ENCODE measurements around the gene ATXN1.

The ATXN1 gene

GRCh38 chr6:16600701-16601100, 160.6 kb downstream of the ATXN1 start:
- DNase-seq = no peak

DNA sequence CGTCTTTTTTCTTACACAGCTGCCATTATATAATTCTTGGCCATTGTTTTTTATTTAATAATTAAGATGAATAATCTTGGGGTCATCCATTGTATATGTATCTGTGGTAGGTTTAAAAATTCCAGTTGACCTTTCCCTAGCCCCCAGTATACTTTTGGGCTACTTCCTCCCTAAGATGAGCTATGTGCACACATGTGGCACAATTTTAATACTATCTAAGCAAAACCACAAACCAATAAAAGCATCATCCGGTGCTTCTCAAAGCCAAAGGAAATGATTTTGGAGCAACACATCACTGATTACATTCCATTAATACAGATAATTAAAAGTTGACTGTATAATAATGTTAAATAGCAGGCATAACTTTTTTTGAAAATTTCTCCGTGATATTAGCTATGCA, 161.2 kb downstream of the ATXN1 start:
- DNase-seq = no peak

DNA sequence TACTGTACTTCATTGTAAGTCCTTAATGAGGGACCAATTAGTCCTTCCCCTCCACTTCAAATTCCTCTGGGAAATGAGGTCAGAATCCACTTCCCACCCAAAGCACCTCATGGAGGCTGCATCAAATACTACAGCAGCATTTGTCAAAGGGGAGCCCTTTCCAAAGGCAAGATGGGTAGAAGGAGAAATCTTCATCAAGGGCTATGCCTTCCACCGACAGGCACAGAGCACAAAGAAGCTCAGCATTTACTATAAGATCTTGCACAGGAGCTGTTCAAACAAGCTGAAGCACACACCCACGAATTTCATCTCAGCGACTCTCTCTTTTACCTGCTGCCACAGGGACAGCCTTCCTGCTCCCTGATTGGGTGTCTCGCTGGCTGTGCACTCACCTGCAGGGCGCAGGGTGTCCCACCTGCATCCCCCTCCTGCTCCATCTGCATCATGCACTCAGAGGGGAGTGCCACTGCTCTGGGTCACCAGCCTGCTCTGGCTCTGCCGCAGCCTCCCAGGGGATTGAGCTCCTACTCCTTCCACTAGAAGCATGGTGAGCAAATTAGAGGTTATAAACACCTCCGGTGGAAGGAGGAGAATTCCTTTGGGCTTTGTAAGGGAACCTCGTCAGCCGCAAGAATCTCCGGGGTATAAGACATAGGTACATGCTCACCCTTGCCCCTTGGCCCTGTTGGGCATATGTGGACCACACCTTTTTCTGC, 164.5 kb downstream of the ATXN1 start:
- no peak for DNase-seq

- DNase-seq = no peak
Measured at GRCh38 chr6:16595514-16596120, 165.6 kb downstream of the ATXN1 start.

DNA sequence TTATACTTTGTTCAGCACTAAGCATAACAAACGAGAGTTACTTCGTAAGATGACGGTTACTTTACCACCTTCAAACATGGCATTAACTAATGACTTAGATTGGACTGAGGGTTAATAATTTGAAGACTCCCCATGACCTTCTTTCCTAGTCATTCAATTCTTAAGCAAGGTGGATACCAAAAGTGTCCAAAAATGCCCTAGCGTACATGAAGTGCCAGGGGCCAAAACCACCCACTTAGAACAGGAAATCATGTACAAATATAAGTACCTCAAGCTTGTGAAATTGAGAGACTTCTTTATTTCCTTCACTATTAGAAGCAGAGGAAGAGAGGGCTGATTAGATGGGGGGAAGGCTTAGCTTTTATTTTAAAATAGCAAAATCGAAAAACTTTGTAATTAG, 166.4 kb downstream of the ATXN1 start:
- DNase-seq = no peak

- DNase-seq = no peak
Measured at GRCh38 chr6:16592223-16592911, 168.9 kb downstream of the ATXN1 start.

GRCh38 chr6:16591396-16592222, 169.7 kb downstream of the ATXN1 start:
- DNase-seq = no peak

DNA sequence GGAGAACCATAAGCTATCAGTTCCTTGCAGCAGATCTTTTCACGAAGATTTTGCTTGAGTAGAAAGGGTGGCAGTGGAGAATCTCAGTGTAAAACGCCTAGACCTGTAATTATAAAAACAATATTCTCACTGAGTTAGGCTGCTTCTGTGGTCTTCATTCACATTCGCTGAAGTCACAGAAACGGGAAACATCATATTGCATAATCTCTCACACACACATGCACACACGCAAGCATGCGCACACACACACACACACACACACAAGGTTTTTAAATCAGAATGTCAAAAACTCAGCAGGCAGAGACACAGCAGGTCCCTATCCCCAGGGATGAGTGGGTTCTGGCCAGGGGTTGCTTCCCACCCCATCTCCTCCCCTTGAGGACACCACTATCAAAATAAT, 175.5 kb downstream of the ATXN1 start:
- no peak for DNase-seq

DNA sequence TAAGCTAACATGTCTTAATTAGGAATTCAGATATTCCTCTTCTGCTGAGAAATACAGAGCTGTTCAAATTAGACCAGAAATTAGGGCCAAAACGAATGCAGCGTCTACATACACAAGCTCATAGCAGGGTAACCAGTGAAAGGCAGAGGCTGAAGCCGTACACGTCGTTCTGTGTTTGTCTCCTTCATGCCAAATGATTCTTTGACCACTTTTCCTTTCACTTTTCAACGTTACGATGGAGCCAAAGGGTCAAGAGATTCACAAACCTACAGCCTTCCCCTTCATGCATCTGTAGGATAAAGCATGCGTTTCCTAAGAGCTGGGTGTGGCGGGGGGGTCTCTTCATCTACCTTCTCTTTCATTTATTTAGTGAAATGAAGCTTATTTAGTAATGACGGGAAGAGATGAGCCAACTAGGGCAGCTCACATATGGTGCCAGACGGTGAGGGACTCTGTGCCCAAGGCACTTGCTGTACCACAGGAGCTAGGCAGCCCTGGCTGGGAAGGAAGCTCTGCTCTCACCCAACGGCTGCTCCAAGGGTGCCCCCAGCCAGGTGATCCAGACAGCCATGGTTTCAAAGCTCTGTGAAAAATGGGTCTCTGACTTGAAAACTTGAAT, 178.0 kb downstream of the ATXN1 start:
- no peak for DNase-seq

DNA sequence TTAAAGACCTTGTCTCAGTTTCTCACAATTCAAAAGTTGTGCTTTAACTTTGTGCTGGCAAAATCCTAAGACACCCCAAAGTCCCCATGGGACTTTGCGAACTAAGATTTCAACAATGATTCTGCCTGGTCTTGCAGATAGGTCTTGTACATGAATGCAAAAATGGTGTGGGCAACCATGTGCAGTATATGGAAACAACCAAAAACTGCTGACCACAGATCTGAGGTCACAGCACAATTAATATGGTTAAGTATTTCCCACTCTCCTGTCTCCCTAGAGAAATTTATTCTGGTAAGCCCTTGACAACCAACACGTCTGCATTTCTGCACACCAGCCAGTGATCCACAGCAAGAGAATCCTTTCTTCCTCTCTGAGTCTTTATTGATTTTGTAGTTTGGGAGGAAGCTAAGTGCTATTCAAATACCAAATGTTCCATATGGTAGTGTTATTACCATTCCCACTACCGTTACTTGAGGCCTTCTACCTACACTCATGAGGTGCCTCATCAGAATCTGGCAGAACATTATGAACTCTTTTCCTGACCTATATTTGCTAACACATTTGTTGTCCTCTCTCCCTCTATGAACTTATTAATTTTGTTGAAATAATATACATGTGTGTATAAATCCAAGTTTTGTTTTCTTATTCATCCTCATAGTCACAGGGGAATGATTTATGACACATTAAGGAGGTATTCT, 178.7 kb downstream of the ATXN1 start:
- no peak for DNase-seq

DNA sequence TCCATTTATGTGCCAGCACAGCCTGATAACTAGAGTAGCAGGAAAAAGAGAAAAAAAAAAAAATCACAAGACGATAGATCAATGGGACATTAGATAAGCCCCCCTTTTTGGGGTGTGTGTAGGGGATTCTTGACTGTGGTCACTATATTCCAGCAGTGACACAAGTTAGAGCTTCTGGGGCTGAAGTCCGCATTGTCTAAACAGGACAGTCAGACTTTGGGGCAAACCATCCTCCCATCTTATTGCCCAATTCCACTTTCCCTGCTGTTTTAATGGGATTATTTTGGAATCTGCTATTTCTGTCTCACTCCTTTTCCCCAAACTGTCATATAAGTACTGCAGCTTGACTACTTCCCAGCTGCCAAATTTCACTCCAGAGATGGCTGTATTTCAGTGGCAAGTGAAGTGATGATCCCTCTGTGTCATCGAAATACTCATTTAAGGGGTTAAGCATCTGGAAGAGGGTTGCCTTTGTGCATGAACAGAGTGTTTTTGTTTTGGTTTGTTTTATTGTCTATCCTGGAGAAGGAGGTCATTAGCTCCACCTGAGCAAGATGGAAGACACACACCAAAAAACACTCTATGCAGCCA, 182.5 kb downstream of the ATXN1 start:
- no peak for DNase-seq

GRCh38 chr6:16576451-16577368, 184.6 kb downstream of the ATXN1 start:
- DNase-seq = no peak

GRCh38 chr6:16575655-16576054, 185.6 kb downstream of the ATXN1 start:
- no peak for DNase-seq

GRCh38 chr6:16572943-16573342, 188.3 kb downstream of the ATXN1 start:
- DNase-seq = no peak

- no peak for DNase-seq
Measured at GRCh38 chr6:16572317-16572716, 188.9 kb downstream of the ATXN1 start.

DNA sequence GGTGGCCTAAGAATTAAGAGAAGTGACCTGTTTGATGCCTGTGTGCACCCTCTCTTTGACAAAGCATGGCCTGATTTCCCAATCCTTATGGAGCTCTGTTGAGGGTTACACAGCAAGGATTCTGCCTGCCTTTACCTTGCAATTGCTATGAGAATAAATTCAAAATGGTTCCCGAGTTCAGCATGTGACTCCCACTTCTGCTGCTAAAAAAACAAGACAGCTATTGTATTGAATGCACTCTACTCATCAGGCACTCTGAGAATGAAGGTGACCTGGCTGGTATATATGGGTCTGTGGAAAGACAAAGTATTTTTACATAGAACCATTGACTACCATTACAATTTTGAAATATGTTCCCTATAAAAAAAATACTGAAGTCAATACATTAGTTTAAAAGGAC, 190.3 kb downstream of the ATXN1 start:
- DNase-seq = no peak

- DNase-seq = no peak
Measured at GRCh38 chr6:16570221-16570553, 191.1 kb downstream of the ATXN1 start.

- no peak for DNase-seq
Measured at GRCh38 chr6:16568128-16568527, 193.1 kb downstream of the ATXN1 start.

DNA sequence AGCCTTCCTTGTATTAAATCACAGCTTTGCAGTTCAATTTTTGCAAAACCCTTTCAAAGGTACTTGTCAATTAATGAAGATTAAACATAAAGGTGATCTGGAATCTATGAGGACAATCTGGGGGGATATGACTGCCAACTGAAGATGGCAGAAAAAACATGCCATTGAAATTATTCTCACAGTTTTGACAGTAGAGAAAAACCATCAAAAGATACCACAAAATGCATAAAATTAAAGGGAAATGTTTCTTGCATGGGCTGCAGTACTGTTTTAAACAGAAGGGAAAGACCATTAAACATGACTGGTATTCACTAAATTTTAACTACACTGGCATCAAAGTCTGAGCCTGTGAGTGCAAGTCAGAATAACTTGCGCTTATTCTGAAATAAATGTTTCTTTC, 194.2 kb downstream of the ATXN1 start:
- no peak for DNase-seq

DNA sequence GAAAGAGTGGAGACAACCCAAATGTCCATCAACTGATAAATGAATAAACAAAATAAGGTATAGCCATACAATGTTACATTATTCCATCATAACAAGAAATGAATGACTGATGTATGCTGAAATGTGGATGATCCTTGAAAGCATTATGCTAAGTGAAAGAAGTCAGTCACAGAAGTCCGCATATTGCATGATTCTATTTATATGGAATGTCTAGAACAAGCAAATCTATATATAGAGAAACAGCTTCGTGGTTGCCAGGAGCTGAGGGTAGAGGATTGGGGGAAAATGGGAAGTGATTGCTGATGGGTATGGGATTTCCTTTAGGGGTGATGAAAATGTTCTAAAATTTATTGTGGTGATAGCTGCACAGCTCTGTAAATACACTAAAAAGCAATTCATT, 196.8 kb downstream of the ATXN1 start:
- DNase-seq = no peak
